ENCODE data around the gene STAB2.

STAB2 gene

DNA sequence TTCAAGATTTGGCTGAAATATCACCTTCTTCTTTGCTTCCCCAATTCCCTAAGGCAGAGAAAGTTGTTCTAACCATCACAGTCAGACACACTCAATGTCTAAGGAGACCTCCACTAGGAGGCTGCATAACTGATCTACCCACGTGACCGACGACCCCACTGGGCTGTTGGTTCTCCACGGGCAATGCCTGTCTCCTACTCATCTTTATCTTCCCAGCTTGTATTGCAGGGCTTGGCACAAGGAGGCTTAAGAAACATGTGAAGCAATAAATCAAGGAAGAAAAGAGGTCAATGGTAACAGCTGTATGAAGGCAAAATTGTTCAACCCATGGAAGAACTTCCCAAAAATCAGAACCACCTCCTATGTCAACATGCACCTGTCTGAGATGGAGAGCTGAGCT, 226.9 kb downstream of the STAB2 start:
- H3K27ac ChIP-seq, result peak overlapping the region; percentile 41
- TF ChIP-seq, protein P1, sequence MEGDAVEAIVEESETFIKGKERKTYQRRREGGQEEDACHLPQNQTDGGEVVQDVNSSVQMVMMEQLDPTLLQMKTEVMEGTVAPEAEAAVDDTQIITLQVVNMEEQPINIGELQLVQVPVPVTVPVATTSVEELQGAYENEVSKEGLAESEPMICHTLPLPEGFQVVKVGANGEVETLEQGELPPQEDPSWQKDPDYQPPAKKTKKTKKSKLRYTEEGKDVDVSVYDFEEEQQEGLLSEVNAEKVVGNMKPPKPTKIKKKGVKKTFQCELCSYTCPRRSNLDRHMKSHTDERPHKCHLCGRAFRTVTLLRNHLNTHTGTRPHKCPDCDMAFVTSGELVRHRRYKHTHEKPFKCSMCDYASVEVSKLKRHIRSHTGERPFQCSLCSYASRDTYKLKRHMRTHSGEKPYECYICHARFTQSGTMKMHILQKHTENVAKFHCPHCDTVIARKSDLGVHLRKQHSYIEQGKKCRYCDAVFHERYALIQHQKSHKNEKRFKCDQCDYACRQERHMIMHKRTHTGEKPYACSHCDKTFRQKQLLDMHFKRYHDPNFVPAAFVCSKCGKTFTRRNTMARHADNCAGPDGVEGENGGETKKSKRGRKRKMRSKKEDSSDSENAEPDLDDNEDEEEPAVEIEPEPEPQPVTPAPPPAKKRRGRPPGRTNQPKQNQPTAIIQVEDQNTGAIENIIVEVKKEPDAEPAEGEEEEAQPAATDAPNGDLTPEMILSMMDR (conservative IDR thresholded peaks at IDR 0.05), result no peak

GRCh38 chr12:103814436-103814835, 227.4 kb downstream of the STAB2 start:
- H3K27ac ChIP-seq, result peak overlapping the region; percentile 41
- TF ChIP-seq, protein P1 (conservative IDR thresholded peaks at IDR 0.05), result no peak
